H1 (cell line): Measurements from ENCODE around the gene C2orf78. TPM values are rescaled to one million over a fixed set of nuclear protein-coding genes. Genes with fewer than 3 reads are reported as not detected.

ENCODE experiments used
- CTCF ChIA-PET: fragments of 300-600 bp; sonication (Branson Sonifier 250); formaldehyde crosslinking; loops from one replicate; lab custom pipeline; 2021; ENCODE audit not compliant: partially characterized antibody; lab: Charles Lee
- POLR2A ChIA-PET: fragments of 300-600 bp; sonication (Branson Sonifier 250); formaldehyde crosslinking; loops from one replicate; lab custom pipeline; 2021; ENCODE audit warnings: inconsistent platforms; ENCODE audit not compliant: partially characterized antibody; lab: Charles Lee
- DNase-seq, 2 experiments: peaks; one replicate each; pipeline versions ENCODE4 v3.0.0 to v3.0.0-alpha.2; 2010 to 2022; ENCODE audit warnings: low spot score in 2 of 2, low read depth in 1 of 2, mixed read lengths in 1 of 2
- FAIRE-seq: peaks from 2 replicates; lab custom pipeline; 2011; peaks lifted over from hg19 to GRCh38; lab: Jason Lieb, UNC
- H2AFZ ChIP-seq: 2 replicates; pipeline ENCODE4 v1.8.1; 2012; ENCODE audit warnings: low read length, inconsistent platforms
- H2AK5ac ChIP-seq: 2 replicates; pipeline ENCODE4 v1.6.1; 2013; ENCODE audit warnings: low read depth, low read length
- H2BK120ac ChIP-seq: replicated peaks from 2 replicates; pipeline ENCODE3; 2013; ENCODE audit warnings: low read depth, low read length, inconsistent platforms
- H2BK12ac ChIP-seq: 2 replicates; pipeline ENCODE4 v1.6.1; 2013; ENCODE audit warnings: low read depth, low read length
- H2BK15ac ChIP-seq: 2 replicates; pipeline ENCODE4 v1.6.1; 2013; ENCODE audit warnings: low read length
- H2BK20ac ChIP-seq: 2 replicates; pipeline ENCODE4 v1.6.1; 2013; ENCODE audit warnings: low read length
- H2BK5ac ChIP-seq: 2 replicates; pipeline ENCODE4 v1.6.1; 2013; ENCODE audit warnings: low read depth, low read length
- H3K14ac ChIP-seq: 2 replicates; pipeline ENCODE4 v1.6.1; 2013; ENCODE audit warnings: inconsistent platforms; ENCODE audit not compliant: insufficient read length
- H3K18ac ChIP-seq: 2 replicates; pipeline ENCODE4 v1.6.1; 2013; ENCODE audit warnings: low read length; ENCODE audit errors: extremely low read depth
- H3K23ac ChIP-seq: 2 replicates; pipeline ENCODE4 v1.6.1; 2013; ENCODE audit warnings: inconsistent platforms; ENCODE audit not compliant: insufficient read length
- H3K23me2 ChIP-seq: 2 replicates; pipeline ENCODE4 v1.6.1; 2013; ENCODE audit warnings: low read depth, low read length
- H3K27ac ChIP-seq: 2 replicates; pipeline ENCODE4 v1.6.1; 2011; ENCODE audit warnings: low read depth, low read length, inconsistent platforms
- H3K27me3 ChIP-seq, 4 experiments: replicated peaks in 1 of 4; 1 replicate in 1 of 4; 2 replicates in 3 of 4; pipeline versions ENCODE4 v1.6.1 to v1.8.1; 2011 to 2013; ENCODE audit warnings: low read length in 3 of 4, mild to moderate bottlenecking in 3 of 4, inconsistent platforms in 2 of 4, mixed read lengths in 2 of 4, moderate library complexity in 1 of 4; ENCODE audit not compliant: control insufficient read depth in 3 of 4, insufficient read depth in 3 of 4; ENCODE audit errors: extremely low read depth in 1 of 4
- H3K36me3 ChIP-seq, 4 experiments: 2 replicates each; pipeline versions ENCODE4 v1.6.1 to v1.8.1; 2011 to 2013; ENCODE audit warnings: mild to moderate bottlenecking in 4 of 4, low read length in 3 of 4, moderate library complexity in 2 of 4, control low read depth in 1 of 4, inconsistent platforms in 1 of 4; ENCODE audit not compliant: insufficient read depth in 4 of 4, control insufficient read depth in 2 of 4
- H3K4ac ChIP-seq: replicated peaks from 2 replicates; pipeline ENCODE3; 2013; ENCODE audit warnings: low read length, low read depth, mixed read lengths, inconsistent platforms; ENCODE audit not compliant: insufficient read length
- H3K4me1 ChIP-seq, 4 experiments: replicated peaks in 1 of 4; 1 replicate in 1 of 4; 2 replicates in 3 of 4; pipeline versions ENCODE4 v1.6.1 to v1.8.1; 2011 to 2013; ENCODE audit warnings: low read length in 3 of 4, inconsistent platforms in 2 of 4, mixed read lengths in 1 of 4; ENCODE audit not compliant: insufficient read depth in 4 of 4, control insufficient read depth in 3 of 4
- H3K4me2 ChIP-seq, 2 experiments: 2 replicates each; pipeline versions ENCODE4 v1.6.1 to v1.8.1; 2011 to 2013; ENCODE audit warnings: low read depth in 2 of 2, low read length in 2 of 2, control low read depth in 1 of 2, inconsistent platforms in 1 of 2, mild to moderate bottlenecking in 1 of 2; ENCODE audit not compliant: insufficient read depth in 1 of 2
- H3K4me3 ChIP-seq, 4 experiments: fragments of 200-600, 300-600 bp in 1 of 4; sonication (generic), shearing (Covaris generic), sonication (Bioruptor Twin) in 1 of 4; 2 replicates each; pipeline versions ENCODE4 v1.5.1 to v1.8.1; 2011 to 2016; ENCODE audit warnings: low read length in 4 of 4, low read depth in 3 of 4, control low read depth in 2 of 4, inconsistent platforms in 2 of 4, mild to moderate bottlenecking in 2 of 4, mixed read lengths in 1 of 4, moderate library complexity in 1 of 4; ENCODE audit not compliant: insufficient read depth in 2 of 4; ENCODE audit errors: extremely low read depth in 1 of 4
- H3K56ac ChIP-seq: replicated peaks from 2 replicates; pipeline ENCODE3; 2013; ENCODE audit warnings: low read depth, mild to moderate bottlenecking, mixed read lengths, low read length, inconsistent platforms; ENCODE audit not compliant: insufficient read length
- H3K79me1 ChIP-seq: 2 replicates; pipeline ENCODE4 v1.6.1; 2013; ENCODE audit warnings: low read depth, low read length, control low read depth
- H3K79me2 ChIP-seq, 2 experiments: 2 replicates each; pipeline versions ENCODE4 v1.6.1 to v1.8.1; 2012 to 2013; ENCODE audit warnings: low read length in 2 of 2, mild to moderate bottlenecking in 2 of 2, inconsistent platforms in 1 of 2; ENCODE audit not compliant: insufficient read depth in 2 of 2, control insufficient read depth in 1 of 2
- H3K9ac ChIP-seq, 4 experiments: replicated peaks in 1 of 4; 1 replicate in 1 of 4; 2 replicates in 3 of 4; pipeline versions ENCODE4 v1.6.1 to v1.8.1; 2011 to 2013; ENCODE audit warnings: low read depth in 3 of 4, low read length in 3 of 4, control low read depth in 2 of 4, mild to moderate bottlenecking in 2 of 4, moderate library complexity in 2 of 4, inconsistent platforms in 1 of 4; ENCODE audit errors: extremely low read depth in 1 of 4
- H3K9me3 ChIP-seq, 2 experiments: 2 replicates each; pipeline versions ENCODE4 v1.6.1 to v1.8.1; 2012 to 2013; ENCODE audit warnings: mild to moderate bottlenecking in 2 of 2, moderate library complexity in 2 of 2, control low read depth in 1 of 2, inconsistent platforms in 1 of 2, low read depth in 1 of 2, low read length in 1 of 2, mixed read lengths in 1 of 2; ENCODE audit not compliant: insufficient read depth in 2 of 2
- H4K20me1 ChIP-seq, 2 experiments: replicated peaks in 1 of 2; 2 replicates each; pipeline versions ENCODE3 to v1.8.1; 2011 to 2013; ENCODE audit warnings: inconsistent platforms in 2 of 2, low read length in 2 of 2, mild to moderate bottlenecking in 1 of 2; ENCODE audit not compliant: insufficient read depth in 2 of 2, control insufficient read depth in 1 of 2
- H4K5ac ChIP-seq: 2 replicates; pipeline ENCODE4 v1.6.1; 2013; ENCODE audit warnings: low read length, low read depth, mixed read lengths, inconsistent platforms; ENCODE audit not compliant: insufficient read length
- H4K8ac ChIP-seq: 2 replicates; pipeline ENCODE4 v1.8.0; 2013; ENCODE audit warnings: mild to moderate bottlenecking, moderate library complexity, low read length, inconsistent platforms; ENCODE audit not compliant: insufficient read depth; ENCODE audit errors: extremely low read depth
- H4K91ac ChIP-seq: replicated peaks from 2 replicates; pipeline ENCODE3; 2013; ENCODE audit warnings: low read length, mixed read lengths, inconsistent platforms; ENCODE audit not compliant: insufficient read length
- CTBP2 ChIP-seq: IDR thresholded peaks from 2 replicates; pipeline ENCODE4 v1.7.0; 2011; ENCODE audit warnings: borderline replicate concordance, mild to moderate bottlenecking, moderate library complexity, mixed read lengths, low read length; ENCODE audit not compliant: insufficient read depth, insufficient read length
- NANOG ChIP-seq: IDR thresholded peaks from 2 replicates; pipeline ENCODE4 v1.6.1; 2011; ENCODE audit warnings: low read length, low read depth, mild to moderate bottlenecking, inconsistent platforms; ENCODE audit not compliant: insufficient read depth, poor library complexity, severe bottlenecking
- RNF2 ChIP-seq: fragments of 200-900, 300-1000 bp; sonication (generic); IDR thresholded peaks from 2 replicates; pipeline ENCODE4 v1.7.1; 2016; ENCODE audit warnings: borderline replicate concordance, low read depth, mild to moderate bottlenecking, antibody characterized with exemption, low read length; ENCODE audit not compliant: poor library complexity, severe bottlenecking; ENCODE audit errors: missing control alignments
- TAF7 ChIP-seq: optimal IDR thresholded peaks from 2 replicates; pipeline ENCODE3; 2011; ENCODE audit warnings: low read depth, mild to moderate bottlenecking, inconsistent platforms, low read length, moderate library complexity, borderline replicate concordance
- whole genome bisulfite sequencing, 2 experiments: shearing (Covaris generic) in 1 of 2; methylation state at CpG; one replicate each; pipeline versions ENCODE4 v1.1.6 to v1.1.7; 2013 to 2015; ENCODE audit warnings: low lambda C conversion rate in 2 of 2, mixed read lengths in 2 of 2, inconsistent platforms in 1 of 2, low coverage in 1 of 2, missing lambda C conversion rate in 1 of 2; ENCODE audit not compliant: insufficient replicate concordance in 2 of 2, insufficient coverage in 1 of 2, insufficient read length in 1 of 2; ENCODE audit errors: extremely low coverage in 1 of 2, missing lambda C conversion rate in 1 of 2; 5-methylcytosine and 5-hydroxymethylcytosine counted together
- polyA plus RNA-seq, 7 experiments: library from polyadenylated mRNA; depleted of rRNA in 3 of 7; stranded (reverse) in 5 of 7; unstranded in 2 of 7; fragments of >200 nt in 5 of 7; fragments of 200-250 nt in 2 of 7; gene quantifications; 1 replicate in 5 of 7; 2 replicates in 1 of 7; 4 replicates in 1 of 7; pipeline versions ENCODE4 v1.2.1 to v1.2.3, GENCODE V29; 2011 to 2013; ENCODE audit warnings: missing spikeins in 2 of 7, mixed read lengths in 2 of 7
- total RNA-seq: library from RNA; stranded (reverse); fragmentation: NEBNext Ultra II Directional; extraction: Animal tissue kit (Norgen Biotek cat#: 25700); gene quantifications from 2 replicates; pipeline ENCODE4 v1.2.1, GENCODE V29; 2021

C2orf78 gene
- total and polyA plus RNA-seq, 2 of the 8 experiments (the other 6 are each of a cell fraction or from before 2014, with no cell fraction given), result 0.39 to 0.89 TPM

GRCh38 chr2:73776869-73777519 is 7.0 kb upstream of the C2orf78 start:
- H3K23me2 ChIP-seq, result peaks cover 7% of the 10 kb centered on the region
- no peak overlapping the region for H3K4me3 ChIP-seq
- no peak overlapping the region for H2BK120ac ChIP-seq
- no peak overlapping the region for H2AFZ ChIP-seq
- H4K8ac ChIP-seq, result no peak overlapping the region
- H3K79me1 ChIP-seq, result 0 out of 2 replicates have a peak, but pooled peaks cover 3% of the 10 kb centered on the region
- POLR2A ChIA-PET, result no interaction called here
- no peak overlapping the region for H3K56ac ChIP-seq
- no peak overlapping the region for H2BK12ac ChIP-seq
- no peak overlapping the region for H4K5ac ChIP-seq
- H3K9ac ChIP-seq, result no peak overlapping the region
- WGBS, 2 experiments, result 87% methylated on average over 8 of the region's 8 CpGs; no CpG with 5 or more reads in 1 of the 2 experiments
- H3K4me1 ChIP-seq, result no peaks in the 10 kb centered on the region; a peak in 1 of 7 replicates
- no peak overlapping the region for H2BK5ac ChIP-seq
- no peak overlapping the region for H4K91ac ChIP-seq
- peaks cover 0 to 17% of the 10 kb centered on the region in 2 experiments; a peak in 2 of 4 replicates for H3K79me2 ChIP-seq
- no peak overlapping the region for H3K27ac ChIP-seq
- H3K36me3 ChIP-seq, result peaks cover 4 to 25% (median 16%) of the 10 kb centered on the region in 4 experiments; a peak in 5 of 8 replicates
- no peak overlapping the region for H3K4me2 ChIP-seq
- H3K14ac ChIP-seq, result no peak overlapping the region
- no peak overlapping the region for H3K23ac ChIP-seq
- FAIRE-seq (no peak), DNase-seq (no peak)
- no peak overlapping the region for H2BK15ac ChIP-seq
- no peak overlapping the region for H3K18ac ChIP-seq
- no peak overlapping the region for H3K4ac ChIP-seq
- no peak overlapping the region for H2BK20ac ChIP-seq
- no peaks in the 10 kb centered on the region for H3K27me3 ChIP-seq
- H3K9me3 ChIP-seq, result no peaks in the 10 kb centered on the region
- no peaks in the 10 kb centered on the region for H4K20me1 ChIP-seq
- CTCF ChIA-PET, result no interaction called here
- no peak overlapping the region for H2AK5ac ChIP-seq
- no peak for TF ChIP-seq CTBP2
- no peak for TF ChIP-seq TAF7
- TF ChIP-seq NANOG, result no peak
- no peak for TF ChIP-seq RNF2
